Measurements from ENCODE around the gene VPS26A.
"Not testable (repeated sequence)": the region's sequence is repeated elsewhere in the genome, so short reads cannot be mapped to it uniquely, and the experiment has no call there.

VPS26A gene

GRCh38 chr10:69172241-69172982 is 48.4 kb downstream of the VPS26A start:
- DNase-seq (ENCODE audit: insufficient read length, low spot score) (peak; percentile 25), FAIRE-seq (peak; percentile 64)

- not testable (repeated sequence) for DNase-seq (ENCODE audit: insufficient read length, low spot score); FAIRE-seq
Measured at GRCh38 chr10:69175326-69175725, 51.3 kb downstream of the VPS26A start.

GRCh38 chr10:69176823-69177222 is 52.8 kb downstream of the VPS26A start:
- DNase-seq (ENCODE audit: insufficient read length, low spot score) (no peak), FAIRE-seq (no peak)

- no peak for FAIRE-seq
- peak; percentile 6 for DNase-seq (ENCODE audit: insufficient read length, low spot score)
Measured at GRCh38 chr10:69179089-69179742, 55.2 kb downstream of the VPS26A start.

GRCh38 chr10:69179743-69180524 is 56.0 kb downstream of the VPS26A start, which contains the start of gene SUPV3L1:
SUPV3L1 (plus strand) TSS chr10:69180234; CDS start chr10:69180292, 58 bp downstream.
- peak; percentile 96 for FAIRE-seq
- DNase-seq (ENCODE audit: insufficient read length, low spot score) = peak; percentile 85

GRCh38 chr10:69180525-69181204 is 56.7 kb downstream of the VPS26A start:
- no peak for FAIRE-seq

GRCh38 chr10:69181433-69181832 is 57.5 kb downstream of the VPS26A start:
- no peak for FAIRE-seq
- no peak for DNase-seq (ENCODE audit: insufficient read length, low spot score)

More at GRCh38 chr10:69180525-69181204, 56.7 kb downstream of the VPS26A start:
- DNase-seq (ENCODE audit: insufficient read length, low spot score) = no peak

GRCh38 chr10:69182005-69182404 is 58.0 kb downstream of the VPS26A start:
- FAIRE-seq = no peak
- DNase-seq (ENCODE audit: insufficient read length, low spot score) = no peak

- no peak for FAIRE-seq
- DNase-seq (ENCODE audit: insufficient read length, low spot score) = no peak
Measured at GRCh38 chr10:69186524-69186923, 62.5 kb downstream of the VPS26A start.

- FAIRE-seq (no peak), DNase-seq (ENCODE audit: insufficient read length, low spot score) (no peak)
Measured at GRCh38 chr10:69201045-69201444, 77.1 kb downstream of the VPS26A start.

GRCh38 chr10:69202332-69202731 is 78.4 kb downstream of the VPS26A start:
- DNase-seq (ENCODE audit: insufficient read length, low spot score) = no peak
- FAIRE-seq = no peak

GRCh38 chr10:69208761-69209160 is 84.8 kb downstream of the VPS26A start:
- DNase-seq (ENCODE audit: insufficient read length, low spot score) = no peak
- FAIRE-seq = no peak

GRCh38 chr10:69209787-69210484 is 86.0 kb downstream of the VPS26A start:
- DNase-seq (ENCODE audit: insufficient read length, low spot score) (no peak), FAIRE-seq (no peak)

- no peak for FAIRE-seq
- DNase-seq (ENCODE audit: insufficient read length, low spot score) = no peak
Measured at GRCh38 chr10:69211104-69211503, 87.1 kb downstream of the VPS26A start.

GRCh38 chr10:69211524-69211923 is 87.5 kb downstream of the VPS26A start:
- no peak for FAIRE-seq

GRCh38 chr10:69213591-69214311 is 89.8 kb downstream of the VPS26A start:
- FAIRE-seq = peak; percentile 35
- no peak for DNase-seq (ENCODE audit: insufficient read length, low spot score)

More at GRCh38 chr10:69211524-69211923, 87.5 kb downstream of the VPS26A start:
- no peak for DNase-seq (ENCODE audit: insufficient read length, low spot score)

GRCh38 chr10:69214666-69215131 is 90.7 kb downstream of the VPS26A start:
- DNase-seq (ENCODE audit: insufficient read length, low spot score) (no peak), FAIRE-seq (peak; percentile 35)

GRCh38 chr10:69215405-69216171 is 91.6 kb downstream of the VPS26A start:
- DNase-seq (ENCODE audit: insufficient read length, low spot score) (no peak), FAIRE-seq (peak; percentile 76)
